ENCODE data around the gene NCKAP1.

The NCKAP1 gene

GRCh38 chr2:182946958-182947369 is 91.3 kb downstream of the NCKAP1 start:
- DNase-seq: no peak

GRCh38 chr2:182943339-182943738 is 94.9 kb downstream of the NCKAP1 start:
- DNase-seq: no peak

- no peak for DNase-seq
Measured at GRCh38 chr2:182942756-182943155, 95.5 kb downstream of the NCKAP1 start.

- DNase-seq: no peak
Measured at GRCh38 chr2:182941919-182942318, 96.3 kb downstream of the NCKAP1 start.

- DNase-seq: no peak
Measured at GRCh38 chr2:182941121-182941722, 97.0 kb downstream of the NCKAP1 start.

DNA sequence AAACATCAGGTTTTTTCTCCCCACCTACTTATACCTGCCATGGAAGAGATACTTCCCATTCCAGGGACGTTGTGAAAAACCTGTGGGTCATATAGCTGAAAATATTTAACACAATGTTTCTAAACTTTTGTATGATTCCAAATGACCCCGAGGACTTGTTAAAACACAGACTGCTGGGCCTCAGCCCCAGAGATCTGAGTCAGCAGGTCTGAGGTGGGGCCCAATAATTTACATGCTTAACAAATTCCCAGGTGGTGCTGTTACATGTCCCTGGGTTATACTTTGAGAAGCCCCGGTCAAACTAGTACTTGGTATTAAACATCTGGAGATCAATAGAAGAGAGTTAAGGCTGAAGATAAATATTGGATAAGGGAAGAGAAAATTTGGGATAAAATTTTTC is 100.4 kb downstream of the NCKAP1 start:
- DNase-seq: no peak

- no peak for DNase-seq
Measured at GRCh38 chr2:182933629-182934028, 104.6 kb downstream of the NCKAP1 start.

DNA sequence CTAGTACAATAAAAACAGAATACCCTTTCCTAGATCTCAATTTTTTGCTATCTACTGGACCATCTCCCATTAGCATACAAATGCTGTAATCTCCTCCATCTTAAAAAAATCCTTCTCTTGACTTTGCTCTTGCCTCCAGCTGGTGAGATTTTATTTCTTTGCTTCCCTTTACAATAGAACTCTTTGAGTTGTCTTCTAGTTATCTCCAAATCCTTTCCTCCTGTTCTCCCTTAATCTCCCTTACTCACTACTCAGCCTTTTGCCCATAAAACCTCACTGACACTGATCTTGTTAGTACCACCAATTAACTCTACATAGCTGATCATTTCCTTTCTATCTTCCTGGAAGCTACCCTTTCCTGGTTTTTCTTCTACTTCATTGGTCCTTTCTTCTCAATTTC is 108.3 kb downstream of the NCKAP1 start:
- no peak for DNase-seq

DNA sequence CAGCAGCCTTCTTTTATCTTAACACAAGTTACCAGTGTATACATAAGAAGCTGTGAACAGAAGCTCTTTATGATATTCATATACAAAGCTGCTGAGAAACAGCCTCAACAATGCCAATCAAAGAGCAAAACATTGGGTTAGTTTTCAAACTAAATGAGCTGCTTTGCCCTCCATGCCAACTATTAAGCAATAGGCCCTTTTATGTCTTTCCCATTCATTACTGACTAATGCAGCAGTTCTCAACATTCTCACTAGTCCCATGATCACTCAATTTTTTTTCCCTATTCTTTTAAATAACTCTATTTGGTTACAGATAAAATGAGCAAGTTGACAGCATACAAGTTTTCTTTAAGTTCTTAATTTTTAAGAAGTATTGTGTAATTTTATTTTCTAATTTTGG is 114.0 kb downstream of the NCKAP1 start:
- no peak for DNase-seq

GRCh38 chr2:182921234-182921633 is 117.0 kb downstream of the NCKAP1 start:
- DNase-seq: no peak

GRCh38 chr2:182920631-182921056 is 117.6 kb downstream of the NCKAP1 start:
- DNase-seq: no peak

DNA sequence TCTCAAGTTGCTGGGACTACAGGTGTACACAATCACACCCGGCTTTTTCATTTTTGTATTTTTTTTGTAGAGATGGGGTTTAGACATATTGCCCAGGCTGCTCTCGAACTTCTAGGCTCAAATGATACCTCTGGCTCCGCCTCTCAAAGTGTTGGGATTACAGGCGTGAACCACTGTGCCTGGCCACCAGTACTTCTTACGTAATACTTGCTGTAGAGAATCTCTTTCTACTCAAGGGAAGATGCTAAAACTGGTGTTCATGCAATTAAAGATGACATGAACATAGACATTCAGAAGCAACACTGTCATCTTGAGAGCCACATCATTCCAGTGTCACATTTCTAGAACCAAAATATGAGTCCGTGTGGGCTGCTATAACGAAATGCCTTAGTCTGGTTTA is 118.2 kb downstream of the NCKAP1 start:
- no peak for DNase-seq

DNA sequence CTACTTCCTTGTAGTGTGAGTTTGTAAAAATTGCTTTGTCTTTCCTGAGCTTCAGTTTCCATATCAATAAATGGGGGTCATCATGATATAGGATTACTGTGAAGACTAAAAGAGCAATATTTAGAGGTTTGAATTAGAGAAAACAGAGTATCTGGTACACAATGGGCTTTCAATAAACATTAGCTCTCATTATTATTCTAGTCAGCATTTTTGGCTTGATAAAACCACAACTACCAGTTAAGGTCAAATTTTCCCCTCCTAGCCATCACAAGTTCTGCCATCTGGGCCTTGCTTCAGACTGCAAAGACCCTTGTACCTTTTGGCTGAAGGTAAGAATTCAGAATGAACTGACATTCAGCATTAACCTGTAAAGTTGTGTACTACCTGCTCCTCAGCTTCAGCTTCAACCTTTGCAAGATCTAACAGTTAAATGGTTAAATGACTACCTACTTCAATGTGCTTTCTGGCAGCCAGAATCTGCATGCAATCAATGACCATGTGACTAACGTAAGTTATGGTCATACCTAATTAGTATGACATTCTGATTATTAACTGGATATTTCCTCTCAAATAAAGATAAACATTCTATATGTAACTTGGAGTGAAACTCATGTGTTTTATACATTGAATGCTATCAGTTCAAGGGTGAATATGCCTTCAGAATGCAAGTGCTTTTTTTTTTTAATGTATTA is 119.2 kb downstream of the NCKAP1 start:
- DNase-seq: no peak

GRCh38 chr2:182917924-182918323 is 120.3 kb downstream of the NCKAP1 start:
- DNase-seq: no peak

- no peak for DNase-seq
Measured at GRCh38 chr2:182916417-182916816, 121.8 kb downstream of the NCKAP1 start.

DNA sequence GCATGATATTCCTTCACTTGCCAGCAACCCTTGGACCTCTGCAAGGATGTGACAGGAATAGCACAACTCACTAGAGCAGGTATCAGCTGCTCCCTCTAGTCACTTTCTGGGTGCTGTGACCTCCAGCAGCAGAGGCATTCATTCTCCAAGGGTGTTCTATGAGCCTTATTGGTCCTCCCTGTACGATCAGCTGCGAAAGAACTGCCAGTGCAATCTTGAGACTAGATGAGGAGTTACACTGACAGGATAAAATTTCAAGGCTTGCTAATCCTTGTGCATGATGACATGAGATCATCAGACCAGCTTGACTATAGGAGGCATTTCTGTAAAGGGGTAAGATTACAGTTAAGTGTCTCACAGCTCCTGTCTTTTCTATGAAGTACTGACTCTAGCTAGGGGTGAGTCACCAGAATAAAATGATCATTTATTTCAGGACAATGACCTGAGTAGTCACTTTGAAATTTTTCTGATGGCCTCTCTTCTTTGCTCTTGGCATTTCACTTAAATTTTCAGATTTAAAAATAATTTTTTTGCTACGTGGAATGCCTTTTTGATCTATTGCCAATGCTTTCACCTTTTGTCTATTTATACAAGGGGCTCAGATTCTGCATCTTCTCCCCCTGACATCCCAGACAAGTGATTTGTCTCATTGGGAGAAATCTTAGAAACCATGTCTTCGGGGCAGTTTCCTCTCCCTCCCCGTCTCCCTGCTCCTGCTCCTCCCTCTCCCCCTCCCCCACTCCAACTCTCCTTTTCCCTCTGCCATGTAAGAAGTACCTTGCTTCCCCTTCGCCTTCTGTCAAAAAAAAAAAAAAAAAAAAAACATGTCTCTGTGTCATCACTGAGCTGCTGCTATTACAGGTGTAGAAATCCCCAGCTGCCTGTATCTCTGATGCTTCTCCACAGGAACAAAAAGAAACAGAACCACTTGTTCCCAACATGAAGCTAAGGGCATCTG is 122.6 kb downstream of the NCKAP1 start:
- DNase-seq: no peak

DNA sequence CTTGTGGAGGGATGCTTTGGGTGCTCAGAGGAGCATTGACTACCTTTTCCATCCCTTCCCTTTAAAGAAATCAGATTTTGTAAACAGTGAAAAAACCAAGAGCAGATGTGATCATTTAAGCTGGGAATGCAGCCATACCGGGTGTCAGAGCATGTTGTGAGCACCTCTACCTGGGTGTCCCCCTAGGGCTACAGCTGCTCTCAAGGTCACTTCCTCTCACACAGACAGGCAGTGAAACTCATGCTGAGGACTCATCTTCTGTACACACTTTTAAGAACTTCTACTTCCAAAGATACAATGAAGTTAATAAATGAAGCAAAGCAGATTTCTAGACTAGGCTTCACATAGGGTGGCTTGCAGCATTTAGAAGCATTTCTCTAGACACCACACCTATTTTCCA is 123.4 kb downstream of the NCKAP1 start:
- DNase-seq: no peak

DNA sequence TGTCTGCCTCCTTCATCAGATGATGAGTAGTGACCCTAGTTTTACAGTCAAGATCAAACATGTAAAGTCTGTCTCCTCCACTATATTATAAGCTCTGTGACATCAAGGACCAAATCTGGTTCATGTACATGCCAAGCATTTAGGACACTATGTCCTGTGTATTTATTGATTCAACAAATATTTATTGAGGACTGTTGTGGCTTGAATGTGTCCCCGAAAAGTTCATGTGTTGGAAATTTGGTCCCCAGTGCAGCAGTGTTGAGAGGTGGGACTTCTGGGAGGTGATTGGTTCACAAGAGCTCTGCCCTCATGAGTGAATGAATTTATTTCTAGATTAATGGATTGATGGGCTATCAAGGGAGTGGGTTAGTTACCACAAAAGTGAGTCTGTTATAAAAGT is 125.2 kb downstream of the NCKAP1 start:
- DNase-seq: no peak

- DNase-seq: no peak
Measured at GRCh38 chr2:182912518-182912915, 125.7 kb downstream of the NCKAP1 start.

GRCh38 chr2:182911813-182912517 is 126.3 kb downstream of the NCKAP1 start:
- no peak for DNase-seq

DNA sequence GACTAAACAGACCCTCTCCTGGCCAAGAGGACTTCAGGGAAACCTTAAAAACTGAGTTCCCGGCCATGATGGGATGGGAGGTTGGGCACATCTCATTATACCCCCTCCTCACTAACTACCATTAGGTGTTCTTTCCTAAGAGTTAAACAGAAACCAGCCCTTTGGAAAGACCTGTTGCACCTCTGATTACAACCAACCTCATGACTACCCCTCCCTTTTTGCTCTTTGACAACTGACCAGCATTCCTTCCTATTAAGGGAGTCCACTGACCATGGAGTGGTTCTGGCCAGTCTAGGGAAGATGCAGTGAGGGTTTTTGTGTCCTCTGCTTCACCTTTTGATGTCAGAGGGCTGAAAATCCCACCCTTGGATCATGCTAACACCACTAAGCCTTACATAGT is 127.3 kb downstream of the NCKAP1 start:
- DNase-seq: no peak

DNA sequence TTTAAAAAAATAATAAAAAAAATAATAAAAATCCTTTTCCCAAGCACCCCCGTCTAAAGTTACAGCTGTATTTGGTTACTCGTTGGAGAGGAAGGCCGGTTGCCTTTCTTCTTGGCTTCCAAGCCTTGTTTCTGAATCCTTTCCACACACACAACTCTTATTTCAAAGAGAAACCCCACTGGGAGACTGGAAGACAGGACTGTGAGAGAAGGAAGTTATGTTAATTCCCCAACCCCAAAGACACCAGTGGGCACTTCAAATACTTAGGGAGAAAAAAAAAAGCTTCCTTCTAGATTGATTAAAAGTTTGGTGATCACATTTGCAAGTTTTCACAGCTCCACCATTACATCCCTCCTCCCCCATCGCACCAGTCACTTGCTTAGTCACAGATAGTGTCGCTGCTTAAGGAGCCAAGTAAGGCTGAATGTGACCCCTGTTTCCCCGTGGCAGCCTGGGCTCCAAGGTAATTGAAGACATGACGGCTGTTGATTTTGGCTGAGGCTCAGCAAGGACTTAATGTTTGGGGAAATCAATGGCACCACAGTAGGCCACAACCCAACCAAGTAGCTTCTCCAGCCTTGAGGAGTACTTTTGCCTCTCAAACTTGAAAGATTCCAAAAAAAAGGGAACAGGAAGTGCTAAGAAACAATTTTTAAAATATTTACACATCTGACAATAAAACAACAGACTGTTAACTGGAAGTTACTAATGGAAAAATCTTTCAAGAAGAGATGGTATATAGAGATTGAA is 131.0 kb downstream of the NCKAP1 start:
- no peak for DNase-seq

All from NCI-H1048 (cell line).